Measurements from ENCODE around the gene SUSD5.

SUSD5 gene

DNA sequence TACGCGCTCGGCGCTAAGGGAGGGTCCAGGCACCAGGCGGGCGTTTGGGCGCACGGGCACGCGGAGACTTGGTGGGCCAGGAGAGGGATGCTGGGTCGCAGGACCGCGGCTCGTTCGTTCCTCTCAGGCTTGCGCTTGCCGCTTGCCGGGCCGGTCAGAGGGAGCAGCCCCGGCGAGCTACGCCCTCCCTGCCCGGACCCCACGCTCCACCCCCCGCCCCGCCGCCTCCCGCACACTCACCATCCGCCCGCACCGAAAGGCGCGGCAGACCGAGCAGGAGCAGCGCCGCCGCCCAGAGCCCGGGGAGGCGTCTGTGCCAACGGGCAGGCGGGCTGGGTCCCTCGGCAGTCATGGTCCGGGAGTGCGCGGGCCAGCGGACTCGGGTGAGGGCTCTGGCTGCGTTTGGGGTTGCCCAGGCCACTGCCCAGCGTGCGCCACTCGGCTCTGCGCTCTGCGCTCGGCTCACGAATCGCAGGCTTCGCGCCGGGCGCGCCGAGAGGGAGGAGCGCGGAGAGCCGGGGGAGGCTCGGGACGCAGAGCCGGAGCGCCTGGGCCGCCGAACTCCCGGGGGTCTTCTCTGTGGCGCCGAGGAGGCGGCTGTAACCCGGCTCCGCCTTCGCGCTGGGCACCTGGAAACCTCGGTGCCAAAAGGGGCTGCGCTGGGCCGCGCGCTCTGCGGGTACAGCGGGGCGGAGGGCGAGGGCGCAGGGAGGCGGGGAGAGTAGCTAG, at the start of gene SUSD5:
Gene SUSD5 (minus strand): TSS at position 365 of the 729 bp plus-strand sequence. CDS start 13 bp downstream, at position 352.
- DNase-seq, result no peak

DNA sequence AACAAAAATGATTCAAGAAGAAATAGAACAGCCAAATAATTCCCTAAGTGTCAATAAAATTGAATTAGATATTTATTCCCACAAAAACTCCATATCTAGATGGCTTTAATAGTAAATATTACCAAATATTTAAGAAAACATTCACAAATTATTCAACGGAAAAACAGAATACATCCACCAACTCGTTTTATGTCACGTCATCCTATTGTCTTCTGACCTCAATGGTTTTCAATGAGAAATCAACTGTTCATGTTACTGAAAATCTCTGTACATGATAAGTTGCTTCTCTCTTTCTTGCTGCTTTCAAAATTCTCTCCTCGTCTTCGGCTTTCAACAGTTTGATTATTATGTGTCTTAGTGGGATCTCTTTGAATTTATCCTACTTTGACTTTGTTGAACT, 41.5 kb upstream of the SUSD5 start:
- no peak for DNase-seq

GRCh38 chr3:33256249-33256648, 37.6 kb upstream of the SUSD5 start:
- DNase-seq, result no peak

DNA sequence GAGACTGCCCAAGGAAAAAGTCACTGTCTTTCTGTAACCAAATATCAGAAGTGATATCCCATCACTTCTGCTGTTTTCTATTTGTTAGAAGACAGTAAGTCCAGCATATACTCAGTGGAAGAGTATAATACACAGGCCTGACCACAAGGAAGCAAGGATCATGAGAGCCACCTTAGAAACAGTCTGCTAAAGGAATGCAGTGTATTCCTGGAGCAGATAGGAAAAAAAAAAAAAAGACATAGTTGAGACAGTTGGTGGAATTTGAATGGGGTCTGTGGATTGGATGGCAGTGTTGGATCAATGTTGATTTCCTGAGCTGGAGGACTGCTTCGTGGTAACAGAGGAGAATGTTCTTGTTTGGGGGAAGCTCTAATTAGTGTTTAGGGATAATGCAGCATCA, 32.1 kb upstream of the SUSD5 start:
- DNase-seq, result no peak

- no peak for DNase-seq
Measured at GRCh38 chr3:33246786-33247185, 28.2 kb upstream of the SUSD5 start.

GRCh38 chr3:33240261-33240660, 21.7 kb upstream of the SUSD5 start:
- no peak for DNase-seq

GRCh38 chr3:33238923-33239322, 20.3 kb upstream of the SUSD5 start:
- no peak for DNase-seq

- DNase-seq, result no peak
Measured at GRCh38 chr3:33237439-33237838, 18.8 kb upstream of the SUSD5 start.

- no peak for DNase-seq
Measured at GRCh38 chr3:33236005-33236404, 17.4 kb upstream of the SUSD5 start.

DNA sequence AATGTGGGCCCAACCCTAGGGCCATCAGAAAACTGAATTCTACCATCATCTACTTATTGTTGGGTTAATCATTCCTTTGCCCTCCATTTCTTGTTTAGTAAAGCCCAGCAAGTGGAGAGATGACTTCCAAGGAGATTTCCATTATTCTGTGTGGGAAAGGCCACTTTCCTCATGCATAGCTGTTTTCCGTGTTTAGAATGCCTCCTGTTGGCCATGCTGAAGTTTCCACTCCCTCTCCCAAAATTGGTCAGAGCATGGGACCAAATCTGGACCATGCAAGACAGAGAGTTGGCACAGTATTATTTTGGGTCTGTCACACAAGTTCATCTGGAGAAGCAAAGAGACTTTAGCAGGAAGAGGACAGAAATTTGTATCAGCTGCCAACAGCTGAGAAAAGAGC, 15.3 kb upstream of the SUSD5 start:
- DNase-seq, result no peak

- no peak for DNase-seq
Measured at GRCh38 chr3:33231756-33232465, 13.3 kb upstream of the SUSD5 start.

GRCh38 chr3:33229947-33230346, 11.3 kb upstream of the SUSD5 start:
- no peak for DNase-seq

DNA sequence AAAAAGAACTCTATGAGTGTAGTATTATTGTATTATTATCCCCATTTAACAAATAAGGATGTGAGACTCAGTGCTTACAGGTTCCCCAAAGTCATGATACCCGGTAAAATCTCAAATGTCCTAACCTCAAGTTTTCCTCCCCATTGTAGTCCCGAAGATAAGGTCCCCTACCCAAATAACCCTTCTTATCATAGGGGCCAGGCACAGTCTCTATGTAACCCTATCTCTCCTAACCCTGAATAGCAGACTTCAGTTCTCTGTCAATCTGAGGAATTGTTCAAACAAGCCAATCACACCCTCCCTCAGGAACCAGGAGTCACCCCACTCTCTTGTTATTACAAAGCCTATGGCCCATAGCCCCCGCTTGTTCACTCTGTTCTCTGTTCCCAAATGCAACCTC, 10.5 kb upstream of the SUSD5 start:
- peak; percentile 70 for DNase-seq

DNA sequence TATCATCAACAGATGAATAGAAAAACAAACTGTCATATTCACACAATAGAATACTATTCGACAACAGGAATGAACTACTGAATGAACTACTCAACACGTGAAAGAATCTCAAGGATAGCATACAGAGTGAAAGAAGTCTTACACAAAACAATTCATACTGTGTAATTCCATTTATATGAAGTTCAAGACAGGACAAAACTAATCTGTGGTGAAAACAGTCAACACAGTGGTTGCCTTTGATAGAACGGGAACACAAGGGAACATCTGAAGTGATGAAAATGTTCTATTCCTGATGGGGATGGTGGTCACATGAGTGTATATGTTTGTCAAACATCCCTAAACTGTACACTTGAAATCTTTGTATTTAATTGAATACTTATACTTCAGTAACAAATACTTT, 2.6 kb upstream of the SUSD5 start:
- DNase-seq, result no peak

DNA sequence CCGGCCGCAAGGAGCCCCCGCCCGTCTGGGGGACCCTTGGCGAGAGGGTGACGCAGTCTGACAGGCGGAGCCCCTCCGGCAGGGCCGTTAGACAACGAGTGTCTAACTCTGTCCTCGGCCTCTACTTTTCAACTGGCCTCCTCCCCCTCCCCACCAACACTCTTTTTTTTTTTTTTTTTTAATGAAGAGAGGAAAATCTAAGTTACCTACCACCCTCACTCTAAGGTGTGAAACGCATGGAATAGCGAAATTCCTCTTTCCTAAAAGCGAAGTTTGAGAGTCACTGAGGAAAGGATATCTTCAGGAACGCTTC, 521 bp upstream of the SUSD5 start:
- DNase-seq, result no peak

- DNase-seq, result no peak
Measured at GRCh38 chr3:33217866-33218445, 654 bp downstream of the SUSD5 start.

- no peak for DNase-seq
Measured at GRCh38 chr3:33215739-33216138, 2.9 kb downstream of the SUSD5 start.

GRCh38 chr3:33212406-33212805, 6.2 kb downstream of the SUSD5 start:
- DNase-seq, result no peak

- no peak for DNase-seq
Measured at GRCh38 chr3:33211444-33211843, 7.2 kb downstream of the SUSD5 start.

DNA sequence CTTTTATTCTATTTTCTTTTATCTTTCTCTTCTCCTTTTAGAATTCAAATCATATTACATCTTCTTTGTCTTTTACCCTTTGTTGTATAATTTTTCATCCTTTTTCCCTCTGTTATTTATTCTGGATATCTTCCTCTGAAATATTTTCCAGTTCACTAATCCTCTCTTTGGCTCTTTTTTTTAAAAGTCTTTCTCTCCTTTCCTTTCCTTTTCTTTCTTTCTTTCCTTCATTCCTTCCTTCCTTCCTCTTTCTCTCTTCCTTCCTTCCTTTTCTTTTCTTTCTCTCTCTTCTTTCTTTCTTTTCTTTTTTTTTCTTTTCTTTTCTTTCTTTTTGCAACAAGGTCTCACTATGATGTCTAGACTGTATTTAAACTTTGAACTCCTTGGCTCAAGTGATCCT, 9.3 kb downstream of the SUSD5 start:
- no peak for DNase-seq

- DNase-seq, result no peak
Measured at GRCh38 chr3:33202711-33203457, 15.7 kb downstream of the SUSD5 start.

DNA sequence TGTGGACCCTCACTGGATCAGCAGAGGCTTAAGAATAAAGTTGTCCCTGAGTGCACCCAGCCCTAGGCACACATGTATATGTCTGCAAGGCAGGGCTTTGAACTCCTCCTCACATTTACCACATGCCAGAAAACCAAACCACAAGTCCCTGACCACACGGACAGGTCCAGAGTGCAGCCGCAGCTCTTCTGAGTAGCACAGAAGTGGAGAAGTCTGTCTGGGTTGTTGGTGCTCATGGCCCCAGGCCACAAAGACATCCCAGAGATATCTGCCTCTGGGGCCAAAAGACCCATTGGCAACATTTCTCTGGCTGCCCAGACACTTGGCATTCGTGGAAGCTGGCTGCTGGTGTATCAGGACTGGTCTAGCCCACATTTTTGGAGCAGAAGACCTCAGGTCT, 17.4 kb downstream of the SUSD5 start:
- DNase-seq, result no peak

DNA sequence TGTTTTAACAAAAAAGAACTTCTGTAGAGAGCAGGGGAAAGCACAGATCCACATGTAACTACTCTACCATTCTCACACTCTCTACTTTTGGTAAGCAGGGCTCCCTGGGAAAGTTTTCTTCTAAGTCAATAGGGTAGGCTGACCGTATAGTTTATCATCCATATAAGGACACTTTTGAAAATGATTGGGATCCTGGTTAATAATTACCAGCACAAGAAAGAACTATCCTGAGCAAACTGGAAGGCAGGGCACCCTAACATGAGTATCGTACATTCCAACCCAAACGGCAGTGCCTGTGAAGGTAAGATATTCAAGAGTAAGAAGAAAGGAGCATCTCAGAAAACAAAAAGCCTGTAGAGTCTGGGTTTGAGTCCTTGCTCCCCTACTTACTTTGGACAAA, 22.1 kb downstream of the SUSD5 start:
- no peak for DNase-seq

DNA sequence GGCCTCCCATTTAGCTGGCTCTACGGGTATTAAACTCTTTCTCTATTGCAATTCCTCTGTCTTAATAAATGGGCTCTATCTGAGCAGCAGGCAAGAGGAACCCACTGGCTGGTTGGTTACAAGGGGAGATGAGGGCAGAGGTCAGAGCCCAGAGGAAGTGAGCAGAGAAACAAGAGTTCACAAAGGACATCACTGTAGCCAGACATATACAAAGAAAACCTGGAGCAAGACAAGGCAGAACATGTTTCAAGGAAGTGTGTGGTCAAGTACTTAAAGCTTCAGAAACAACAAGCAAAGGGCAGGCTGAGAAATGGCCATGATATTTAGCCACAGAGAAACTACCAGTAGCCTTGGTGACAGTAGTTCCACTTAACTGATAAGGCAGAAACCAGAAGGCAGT, 24.3 kb downstream of the SUSD5 start:
- DNase-seq, result no peak

Data from hematopoietic multipotent progenitor cell treated with erythropoietin and hydrocortisone succinate and interleukin-3 and kit ligand, for 8 days (in vitro differentiated cells).